ENCODE measurements around the gene NUDT13.
"Not testable (repeated sequence)": the region's sequence is repeated elsewhere in the genome, so short reads cannot be mapped to it uniquely, and the experiment has no call there.

Gene NUDT13

GRCh38 chr10:73097305-73097670, 13.0 kb upstream of the NUDT13 start:
- no peak for DNase-seq (ENCODE audit: low read depth)
- peak overlapping the region; percentile 46 for H3K4me3 ChIP-seq (ENCODE audit: low read depth, low read length)
- no peak for TF ChIP-seq CTCF (IDR thresholded peaks at IDR 0.05; ENCODE audit: low read depth, low read length, missing control alignments)

- DNase-seq (ENCODE audit: low read depth), result no peak
Measured at GRCh38 chr10:73099141-73099540, 11.1 kb upstream of the NUDT13 start.

GRCh38 chr10:73106301-73106700, 4.0 kb upstream of the NUDT13 start:
- no peak overlapping the region for H3K4me3 ChIP-seq (ENCODE audit: low read depth, low read length)
- no peak for DNase-seq (ENCODE audit: low read depth)
- no peak for TF ChIP-seq CTCF (IDR thresholded peaks at IDR 0.05; ENCODE audit: low read depth, low read length, missing control alignments)

More at GRCh38 chr10:73099141-73099540, 11.1 kb upstream of the NUDT13 start:
- no peak overlapping the region for H3K4me3 ChIP-seq (ENCODE audit: low read depth, low read length)
- TF ChIP-seq CTCF (IDR thresholded peaks at IDR 0.05; ENCODE audit: low read depth, low read length, missing control alignments), result no peak

- DNase-seq (ENCODE audit: low read depth), result not testable (repeated sequence)
Measured at GRCh38 chr10:73109248-73109652, 1.0 kb upstream of the NUDT13 start.

GRCh38 chr10:73112032-73112431, 1.8 kb downstream of the NUDT13 start:
- DNase-seq (ENCODE audit: low read depth); H3K4me3 ChIP-seq (ENCODE audit: low read depth, low read length): not testable (repeated sequence)

More at GRCh38 chr10:73109248-73109652, 1.0 kb upstream of the NUDT13 start:
- H3K4me3 ChIP-seq (ENCODE audit: low read depth, low read length), result not testable (repeated sequence)

- DNase-seq (ENCODE audit: low read depth), result no peak
- no peak for TF ChIP-seq CTCF (IDR thresholded peaks at IDR 0.05; ENCODE audit: low read depth, low read length, missing control alignments)
Measured at GRCh38 chr10:73113551-73113950, 3.3 kb downstream of the NUDT13 start.

GRCh38 chr10:73116017-73116416, 5.8 kb downstream of the NUDT13 start:
- no peak overlapping the region for H3K4me3 ChIP-seq (ENCODE audit: low read depth, low read length)
- no peak for DNase-seq (ENCODE audit: low read depth)
- no peak for TF ChIP-seq CTCF (IDR thresholded peaks at IDR 0.05; ENCODE audit: low read depth, low read length, missing control alignments)

More at GRCh38 chr10:73113551-73113950, 3.3 kb downstream of the NUDT13 start:
- no peak overlapping the region for H3K4me3 ChIP-seq (ENCODE audit: low read depth, low read length)

GRCh38 chr10:73117976-73118743, 7.9 kb downstream of the NUDT13 start:
- DNase-seq (ENCODE audit: low read depth), result peak; percentile 58
- no peak overlapping the region for H3K4me3 ChIP-seq (ENCODE audit: low read depth, low read length)
- no peak for TF ChIP-seq CTCF (IDR thresholded peaks at IDR 0.05; ENCODE audit: low read depth, low read length, missing control alignments)
